OCI-M1 (cell line): ENCODE results near the gene TSPEAR.
A peak's percentile ranks its signal among the peaks of the same experiment; 100 is the strongest.
"Not testable (repeated sequence)": the region's sequence is repeated elsewhere in the genome, so short reads cannot be mapped to it uniquely, and the experiment has no call there.

Source experiments
- DNase-seq: peaks from one replicate; lab custom pipeline; 2025; lab: John Stamatoyannopoulos, UW

TSPEAR gene

GRCh38 chr21:44684077-44684476, 27.3 kb downstream of the TSPEAR start:
- DNase-seq, result no peak

GRCh38 chr21:44682580-44683151, 28.7 kb downstream of the TSPEAR start:
- no peak for DNase-seq

- no peak for DNase-seq
Observed at GRCh38 chr21:44681861-44682579, 29.4 kb downstream of the TSPEAR start, which contains the start of gene KRTAP12-1. KRTAP12-1 (minus strand) TSS chr21:44682163; CDS start chr21:44682123, 40 bp downstream.

GRCh38 chr21:44681152-44681551, 30.2 kb downstream of the TSPEAR start:
- DNase-seq, result no peak

DNA sequence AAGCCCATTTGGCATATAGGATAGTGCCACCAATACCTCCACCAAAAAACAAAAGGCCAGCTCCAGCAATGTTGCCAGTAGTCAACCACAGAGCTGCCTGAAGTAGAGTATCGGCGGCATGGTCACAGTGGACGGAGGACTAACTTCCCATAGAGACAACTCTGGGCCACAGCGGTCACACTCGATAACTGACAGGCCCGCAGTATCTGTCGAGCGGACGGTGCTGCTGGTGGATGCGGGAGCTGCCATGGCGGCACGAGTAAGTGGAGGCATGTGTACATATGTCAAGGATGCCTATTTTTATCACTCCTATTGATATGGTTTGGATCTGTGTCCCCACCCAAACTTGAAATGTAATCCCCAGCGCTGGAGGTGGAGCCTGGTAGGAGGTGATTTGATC, 33.5 kb downstream of the TSPEAR start:
- no peak for DNase-seq

DNA sequence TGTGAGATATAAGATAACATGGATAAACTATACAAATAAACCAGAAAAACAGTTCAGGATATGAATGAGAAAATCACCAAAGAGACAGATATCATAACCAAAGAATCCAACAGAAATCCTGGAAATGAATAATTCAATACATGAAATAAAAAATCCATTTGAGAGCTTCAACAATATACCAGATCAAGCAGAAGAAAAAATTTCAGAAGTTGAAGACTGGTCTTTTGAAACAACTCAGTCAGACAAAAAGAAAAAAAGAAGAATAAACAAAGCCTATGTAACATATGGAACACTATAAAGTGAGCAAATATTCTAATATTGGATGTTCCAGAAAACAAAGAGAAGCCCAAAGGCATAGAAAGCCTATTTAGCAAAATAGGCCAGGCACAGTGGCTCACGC, 39.5 kb downstream of the TSPEAR start:
- peak; percentile 10 for DNase-seq

DNA sequence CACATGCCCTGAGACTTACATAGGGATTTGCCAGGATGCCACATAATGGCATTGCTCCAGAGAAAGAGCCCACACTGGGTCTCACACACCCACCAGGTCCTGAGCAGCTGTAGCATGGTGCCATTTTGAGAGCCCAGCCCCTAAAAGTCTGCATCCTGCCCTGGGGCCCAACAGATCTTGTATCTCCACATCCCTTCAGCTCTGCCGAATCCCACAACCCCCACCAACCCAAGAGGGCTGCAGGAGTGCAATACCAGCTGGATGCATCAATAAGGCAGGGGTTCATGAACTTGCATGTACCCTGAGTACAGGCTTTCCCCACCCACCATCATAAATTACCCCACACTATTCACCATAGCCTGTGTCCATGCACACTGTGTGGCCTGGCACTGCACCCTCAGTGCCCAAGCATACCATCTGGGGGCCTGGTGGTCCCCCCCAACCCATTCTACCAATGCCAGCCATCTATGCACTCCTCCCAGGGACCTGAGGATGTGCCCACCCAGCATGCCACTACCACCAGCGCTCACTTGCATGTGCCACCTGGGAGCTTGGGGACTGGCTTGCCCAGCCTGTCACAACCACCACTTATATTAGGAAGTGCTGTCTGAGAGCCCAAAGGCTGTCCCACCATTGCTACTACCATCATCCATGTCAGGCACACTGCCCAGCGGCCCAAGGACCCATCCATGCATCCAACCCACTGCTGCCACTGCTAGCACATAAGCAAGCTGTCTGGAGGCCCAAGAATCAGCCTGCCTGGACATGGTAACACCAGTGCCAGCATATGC, 40.5 kb downstream of the TSPEAR start:
- DNase-seq, result no peak

- no peak for DNase-seq
Observed at GRCh38 chr21:44667612-44668011, 43.8 kb downstream of the TSPEAR start.

DNA sequence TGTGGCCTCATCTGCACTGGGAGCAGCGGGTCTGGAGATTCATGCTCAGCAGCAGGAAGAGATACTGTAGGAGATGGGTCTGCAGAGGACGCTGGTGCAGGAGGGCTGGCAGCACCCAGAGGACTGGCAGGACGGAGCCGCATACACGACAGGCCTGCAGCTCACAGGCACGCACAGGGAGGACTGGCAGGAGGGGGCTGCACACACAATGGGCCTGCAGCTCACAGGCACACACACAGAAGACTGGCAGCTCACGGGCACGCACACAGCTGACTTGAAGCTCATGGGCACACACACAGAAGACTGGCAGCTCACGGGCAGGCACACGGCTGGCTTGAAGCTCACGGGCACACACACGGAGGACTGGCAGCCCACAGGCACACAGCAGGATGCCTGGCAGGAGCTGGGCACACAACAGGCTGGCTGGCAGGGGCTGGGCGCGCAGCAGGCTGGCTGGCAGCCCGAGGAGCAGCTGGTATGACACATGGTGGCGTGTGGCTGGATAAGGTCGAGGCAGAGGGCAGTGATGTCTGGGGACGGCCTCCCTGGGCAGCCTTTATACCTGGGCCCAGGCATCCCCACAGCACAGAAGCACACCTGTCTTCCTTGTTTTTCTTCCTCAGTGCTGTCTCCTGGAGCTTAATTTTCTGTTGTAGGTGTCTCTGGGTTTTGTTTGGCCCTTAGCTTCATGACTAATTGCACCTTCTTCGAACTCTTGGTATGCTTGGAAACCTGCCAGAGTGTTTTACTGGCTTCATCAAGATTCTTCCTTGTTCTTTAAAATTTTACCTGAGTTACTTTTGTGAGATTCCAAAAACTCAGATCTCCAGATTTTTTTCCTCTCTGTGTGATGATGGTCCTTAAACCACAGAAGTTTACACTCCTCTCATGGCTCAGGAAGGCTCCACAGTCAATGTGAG, 44.7 kb downstream of the TSPEAR start, which contains the start of gene KRTAP12-2:
Gene KRTAP12-2, minus strand, starts transcription at position 527 of the 920 bp plus-strand sequence. Its CDS starts 41 bp downstream, at position 486.
- no peak for DNase-seq

- DNase-seq, result no peak
Observed at GRCh38 chr21:44664691-44665090, 46.7 kb downstream of the TSPEAR start.

- not testable (repeated sequence) for DNase-seq
Observed at GRCh38 chr21:44661567-44661966, 49.8 kb downstream of the TSPEAR start.

DNA sequence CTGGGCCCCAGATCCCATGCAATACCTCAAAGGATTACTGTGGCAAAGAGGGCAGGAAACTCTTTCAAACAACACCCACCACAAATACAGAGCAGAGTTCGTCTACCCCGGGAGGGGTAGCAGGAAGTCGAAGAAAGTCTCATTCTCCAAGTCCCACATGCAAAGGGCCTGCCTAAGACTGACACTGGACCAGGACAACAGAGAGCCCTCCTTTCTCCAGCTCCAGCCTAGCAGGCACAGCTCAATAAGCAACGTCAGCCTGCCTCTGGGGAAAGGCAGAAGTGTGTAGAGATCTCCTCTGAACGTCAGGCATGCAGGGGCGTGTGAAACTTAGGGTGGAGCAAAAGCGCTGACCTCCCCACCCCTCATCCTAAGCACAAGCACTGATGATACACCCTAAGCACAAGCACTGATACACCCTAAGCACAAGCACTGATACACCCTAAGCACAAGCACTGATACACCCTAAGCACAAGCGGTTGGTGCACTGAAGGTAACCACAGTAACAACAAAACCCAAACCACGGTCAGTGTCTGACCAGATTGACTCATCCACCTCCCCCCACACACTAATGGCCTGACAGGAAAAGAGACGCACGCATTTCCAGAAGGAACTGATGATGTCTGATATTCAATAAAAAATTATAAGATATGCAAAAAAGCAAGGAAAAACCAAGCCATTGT, 52.3 kb downstream of the TSPEAR start:
- DNase-seq, result no peak

DNA sequence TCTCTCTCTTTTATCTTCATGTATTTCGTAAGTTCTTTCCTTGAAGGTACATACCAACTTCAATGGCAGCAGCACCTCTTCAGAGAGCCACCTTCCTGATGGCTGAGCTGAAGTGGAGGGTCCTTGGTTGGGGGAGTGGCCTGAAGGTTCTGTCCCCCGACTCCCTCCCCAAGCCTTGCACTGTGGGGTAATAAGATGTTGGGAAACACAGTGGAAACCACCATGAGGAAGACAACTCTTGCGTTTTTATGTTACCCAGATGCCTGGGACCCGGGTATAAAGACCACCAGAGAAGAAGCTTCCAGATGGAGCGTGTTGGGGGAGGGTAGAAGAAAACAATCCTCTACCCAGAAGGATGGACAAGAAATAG, 52.8 kb downstream of the TSPEAR start:
- no peak for DNase-seq

DNA sequence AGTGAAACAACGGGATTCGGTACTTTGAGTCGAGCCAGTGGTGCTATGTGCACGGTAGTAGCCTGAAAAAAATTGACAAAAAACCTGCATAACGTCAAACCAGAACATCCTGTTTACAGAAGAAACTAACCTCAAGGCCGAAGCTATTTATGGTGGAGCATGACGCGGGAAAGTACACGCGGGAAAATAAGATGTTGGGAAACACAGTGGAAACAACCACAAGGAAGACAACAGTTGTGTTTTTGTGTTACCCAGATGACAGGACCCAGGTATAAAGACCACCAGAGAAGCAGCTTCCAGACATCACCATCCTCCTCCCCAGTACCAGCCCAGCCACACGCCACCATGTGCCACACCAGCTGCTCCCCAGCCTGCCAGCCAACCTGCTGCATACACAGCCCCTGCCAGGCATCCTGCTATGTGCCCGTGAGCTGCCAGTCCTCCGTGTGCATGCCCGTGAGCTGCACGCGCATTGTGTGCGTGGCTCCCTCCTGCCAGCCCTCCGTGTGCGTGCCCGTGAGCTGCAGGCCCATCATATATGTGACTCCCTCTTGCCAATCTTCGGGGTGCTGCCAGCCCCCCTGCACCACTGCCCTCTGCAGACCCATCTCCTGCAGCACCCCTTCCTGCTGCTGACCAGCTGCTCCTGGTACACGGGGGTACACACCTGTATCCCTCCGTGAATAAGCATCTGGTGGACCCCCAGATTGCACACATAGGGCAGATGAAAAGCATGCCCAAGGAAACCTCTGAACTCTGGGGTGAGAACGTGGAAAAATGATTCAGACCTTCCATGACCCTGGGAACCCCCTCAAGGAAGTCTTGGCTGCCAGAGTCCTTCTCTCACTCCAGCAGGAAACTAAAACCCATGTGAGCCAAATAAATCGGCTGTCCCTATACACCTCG, 53.5 kb downstream of the TSPEAR start, which contains the start of gene KRTAP12-3:
Gene KRTAP12-3, plus strand, starts transcription at position 298 of the 906 bp plus-strand sequence. Its CDS starts 48 bp downstream, at position 346.
- no peak for DNase-seq

- DNase-seq, result no peak
Observed at GRCh38 chr21:44656868-44657267, 54.5 kb downstream of the TSPEAR start.

- no peak for DNase-seq
Observed at GRCh38 chr21:44654576-44655175, 56.7 kb downstream of the TSPEAR start, which contains the start of gene KRTAP12-4. KRTAP12-4 (minus strand) TSS chr21:44654659; CDS start chr21:44654614, 45 bp downstream.

- DNase-seq, result no peak
Observed at GRCh38 chr21:44653656-44654575, 57.5 kb downstream of the TSPEAR start.

DNA sequence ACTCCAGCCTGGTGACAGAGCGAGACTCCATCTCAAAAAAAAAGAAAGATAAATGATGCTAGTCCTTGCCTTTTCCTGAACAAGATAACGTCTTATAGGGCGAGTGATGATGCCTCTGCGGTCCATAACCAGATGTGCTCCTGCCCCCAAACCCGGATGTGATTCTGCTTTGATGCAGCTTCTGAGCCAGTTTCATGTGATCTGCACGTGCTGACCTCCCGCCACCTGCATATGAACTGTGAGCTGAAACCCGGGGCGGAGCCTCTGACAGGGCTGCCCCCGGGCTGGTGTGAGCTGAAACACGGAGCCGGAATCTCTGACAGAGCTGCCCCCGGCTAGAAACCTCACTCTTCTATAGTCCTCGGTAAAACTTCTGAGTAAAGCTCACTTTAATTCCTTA, 58.2 kb downstream of the TSPEAR start:
- DNase-seq, result no peak
